GM19438 (cell line): ENCODE results near the gene PACSIN3.
A peak's percentile ranks its signal among the peaks of the same experiment; 100 is the strongest.

Experiments
- ATAC-seq: cut with Tn5 transposase; IDR thresholded peaks from one replicate; pipeline ENCODE4 v1.9.1; 2021; ENCODE audit warnings: low read depth; ENCODE audit not compliant: unreplicated experiment

Gene PACSIN3

GRCh38 chr11:47154616-47155570 is 31.3 kb downstream of the PACSIN3 start:
- no peak for ATAC-seq

- ATAC-seq = peak; percentile 58
Measured at GRCh38 chr11:47152953-47153950, 33.0 kb downstream of the PACSIN3 start.

GRCh38 chr11:47152126-47152952 is 33.9 kb downstream of the PACSIN3 start:
- ATAC-seq = no peak

GRCh38 chr11:47149782-47150181 is 36.5 kb downstream of the PACSIN3 start:
- no peak for ATAC-seq

GRCh38 chr11:47148903-47149531 is 37.2 kb downstream of the PACSIN3 start:
- no peak for ATAC-seq

- no peak for ATAC-seq
Measured at GRCh38 chr11:47148270-47148669, 38.0 kb downstream of the PACSIN3 start.

DNA sequence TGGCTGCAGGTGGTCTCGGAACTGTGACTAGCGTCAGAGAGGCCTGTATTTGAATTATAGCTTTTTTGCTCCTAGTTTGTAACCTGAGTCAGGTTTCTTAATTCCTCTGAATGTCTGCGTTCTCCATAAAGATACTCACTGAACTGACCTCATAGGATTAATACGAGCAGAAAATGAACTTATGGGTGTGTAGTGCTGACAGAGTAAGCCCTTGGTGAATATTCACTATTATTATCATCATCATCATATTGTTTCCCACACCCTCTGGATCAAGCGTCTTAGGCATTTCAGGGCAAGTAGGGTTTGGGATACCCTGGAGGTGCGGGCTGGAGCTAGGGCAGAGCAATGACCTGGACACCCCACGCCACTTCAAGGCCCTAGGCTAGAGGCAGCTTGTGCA is 38.6 kb downstream of the PACSIN3 start:
- no peak for ATAC-seq

DNA sequence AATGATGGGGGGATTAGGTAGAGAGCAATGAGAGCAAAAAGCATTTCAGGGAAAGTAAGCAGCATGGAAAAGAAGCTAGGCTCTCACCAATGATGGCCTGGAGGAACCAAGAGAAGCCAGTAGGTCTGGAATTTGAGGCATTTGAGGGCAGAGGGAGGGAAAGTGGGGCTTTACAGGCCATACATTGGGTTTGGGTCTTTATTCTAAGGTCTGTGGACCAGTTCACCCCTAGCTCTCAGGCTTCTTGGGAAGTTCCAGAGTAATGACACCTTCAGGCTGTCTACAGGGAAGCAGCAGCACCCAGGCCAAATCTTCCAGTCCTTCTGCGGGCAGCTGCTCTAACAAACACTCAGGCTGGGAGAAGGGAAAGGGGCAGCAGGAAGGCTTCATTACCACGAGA is 39.0 kb downstream of the PACSIN3 start:
- no peak for ATAC-seq

- ATAC-seq = no peak
Measured at GRCh38 chr11:47144541-47144940, 41.7 kb downstream of the PACSIN3 start.

GRCh38 chr11:47143322-47143721 is 42.9 kb downstream of the PACSIN3 start:
- no peak for ATAC-seq

GRCh38 chr11:47139878-47140277 is 46.4 kb downstream of the PACSIN3 start:
- ATAC-seq = no peak

- no peak for ATAC-seq
Measured at GRCh38 chr11:47137476-47137875, 48.8 kb downstream of the PACSIN3 start.

DNA sequence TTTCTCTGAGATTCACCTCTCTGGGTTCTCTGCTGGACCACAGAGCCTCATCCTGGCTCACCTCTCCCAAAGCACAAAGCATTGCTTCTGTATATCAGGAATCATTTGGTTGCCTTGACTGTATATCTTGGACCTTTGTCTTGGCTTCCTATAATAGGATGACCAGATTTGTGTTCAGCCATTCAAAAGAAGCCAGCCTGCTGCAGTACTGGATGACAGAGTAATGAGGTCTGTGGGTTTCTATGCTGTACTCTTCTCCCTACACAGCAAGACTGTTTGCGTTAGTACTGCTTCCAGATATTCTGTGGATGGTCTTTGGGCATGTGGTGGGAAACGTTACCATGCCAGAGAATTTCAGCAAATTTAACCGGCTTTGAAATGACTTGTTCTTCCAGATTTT is 49.3 kb downstream of the PACSIN3 start:
- ATAC-seq = no peak

- no peak for ATAC-seq
Measured at GRCh38 chr11:47136327-47136726, 49.9 kb downstream of the PACSIN3 start.

- ATAC-seq = no peak
Measured at GRCh38 chr11:47132981-47133380, 53.3 kb downstream of the PACSIN3 start.

GRCh38 chr11:47132490-47132889 is 53.7 kb downstream of the PACSIN3 start:
- no peak for ATAC-seq

GRCh38 chr11:47131136-47131535 is 55.1 kb downstream of the PACSIN3 start:
- no peak for ATAC-seq

GRCh38 chr11:47130543-47130942 is 55.7 kb downstream of the PACSIN3 start:
- ATAC-seq = no peak
